ENCODE results near the gene GRIK4.

The GRIK4 gene

DNA sequence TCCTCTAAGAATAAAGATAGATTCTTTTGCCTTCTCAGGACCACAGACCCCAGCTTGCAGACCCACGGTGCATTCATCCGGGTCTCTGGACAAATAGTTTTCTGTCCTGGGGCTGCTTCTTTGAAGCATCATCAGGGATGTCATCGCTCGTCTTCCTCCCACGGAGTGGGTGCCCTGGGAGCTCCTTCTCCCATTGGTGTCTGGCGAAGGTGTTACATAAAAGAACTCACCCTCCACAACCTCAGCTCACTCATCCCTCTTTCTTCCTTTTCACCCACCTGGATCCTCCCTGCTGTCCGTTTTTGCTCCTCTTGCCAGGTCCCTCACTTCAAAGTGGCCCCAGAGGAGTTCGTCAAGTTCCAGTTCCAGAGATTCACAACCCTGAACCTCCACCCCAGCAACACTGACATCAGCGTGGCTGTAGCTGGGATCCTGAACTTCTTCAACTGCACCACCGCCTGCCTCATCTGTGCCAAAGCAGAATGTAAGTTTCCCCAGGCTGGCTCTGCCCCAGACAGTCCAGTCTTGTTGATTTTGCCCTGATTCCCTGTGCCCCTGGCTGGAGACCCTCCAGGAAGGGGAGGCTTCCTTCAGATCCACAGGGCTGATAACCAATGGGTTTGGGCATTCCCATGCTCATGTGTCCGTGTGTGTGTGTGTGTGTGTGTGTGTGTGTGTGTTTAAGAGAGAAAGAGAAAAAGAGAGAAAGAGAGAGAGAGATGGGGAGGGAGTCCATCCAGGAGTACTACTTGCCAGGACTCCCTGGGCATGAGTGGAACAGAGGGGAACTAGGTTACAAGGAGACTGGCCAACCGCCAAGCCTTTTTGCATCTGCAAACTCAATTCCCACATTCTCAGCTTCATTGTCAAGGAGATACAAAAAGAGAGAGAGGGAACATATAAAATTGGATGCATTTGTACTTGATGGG lies 308.2 kb downstream of the GRIK4 start:
- TF ChIP-seq TAF1 (IDR thresholded peaks at IDR 0.05; ENCODE audit: borderline replicate concordance, insufficient read depth, low read length) (no peak), SIN3A (IDR thresholded peaks at IDR 0.05; ENCODE audit: borderline replicate concordance, insufficient read depth, low read length) (no peak), POLR2AphosphoS5 (IDR thresholded peaks at IDR 0.05; ENCODE audit: low read depth, low read length) (no peak), FOXP2 (optimal IDR thresholded peaks at IDR 0.05; ENCODE audit: borderline replicate concordance, extremely low read depth, extremely low read length, insufficient read depth) (no peak)
- TF ChIP-seq, protein P1, sequence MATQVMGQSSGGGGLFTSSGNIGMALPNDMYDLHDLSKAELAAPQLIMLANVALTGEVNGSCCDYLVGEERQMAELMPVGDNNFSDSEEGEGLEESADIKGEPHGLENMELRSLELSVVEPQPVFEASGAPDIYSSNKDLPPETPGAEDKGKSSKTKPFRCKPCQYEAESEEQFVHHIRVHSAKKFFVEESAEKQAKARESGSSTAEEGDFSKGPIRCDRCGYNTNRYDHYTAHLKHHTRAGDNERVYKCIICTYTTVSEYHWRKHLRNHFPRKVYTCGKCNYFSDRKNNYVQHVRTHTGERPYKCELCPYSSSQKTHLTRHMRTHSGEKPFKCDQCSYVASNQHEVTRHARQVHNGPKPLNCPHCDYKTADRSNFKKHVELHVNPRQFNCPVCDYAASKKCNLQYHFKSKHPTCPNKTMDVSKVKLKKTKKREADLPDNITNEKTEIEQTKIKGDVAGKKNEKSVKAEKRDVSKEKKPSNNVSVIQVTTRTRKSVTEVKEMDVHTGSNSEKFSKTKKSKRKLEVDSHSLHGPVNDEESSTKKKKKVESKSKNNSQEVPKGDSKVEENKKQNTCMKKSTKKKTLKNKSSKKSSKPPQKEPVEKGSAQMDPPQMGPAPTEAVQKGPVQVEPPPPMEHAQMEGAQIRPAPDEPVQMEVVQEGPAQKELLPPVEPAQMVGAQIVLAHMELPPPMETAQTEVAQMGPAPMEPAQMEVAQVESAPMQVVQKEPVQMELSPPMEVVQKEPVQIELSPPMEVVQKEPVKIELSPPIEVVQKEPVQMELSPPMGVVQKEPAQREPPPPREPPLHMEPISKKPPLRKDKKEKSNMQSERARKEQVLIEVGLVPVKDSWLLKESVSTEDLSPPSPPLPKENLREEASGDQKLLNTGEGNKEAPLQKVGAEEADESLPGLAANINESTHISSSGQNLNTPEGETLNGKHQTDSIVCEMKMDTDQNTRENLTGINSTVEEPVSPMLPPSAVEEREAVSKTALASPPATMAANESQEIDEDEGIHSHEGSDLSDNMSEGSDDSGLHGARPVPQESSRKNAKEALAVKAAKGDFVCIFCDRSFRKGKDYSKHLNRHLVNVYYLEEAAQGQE (IDR thresholded peaks at IDR 0.05; ENCODE audit: insufficient read depth in 1 of 2, low read depth in 2 of 2, low read length in 2 of 2): no peak

DNA sequence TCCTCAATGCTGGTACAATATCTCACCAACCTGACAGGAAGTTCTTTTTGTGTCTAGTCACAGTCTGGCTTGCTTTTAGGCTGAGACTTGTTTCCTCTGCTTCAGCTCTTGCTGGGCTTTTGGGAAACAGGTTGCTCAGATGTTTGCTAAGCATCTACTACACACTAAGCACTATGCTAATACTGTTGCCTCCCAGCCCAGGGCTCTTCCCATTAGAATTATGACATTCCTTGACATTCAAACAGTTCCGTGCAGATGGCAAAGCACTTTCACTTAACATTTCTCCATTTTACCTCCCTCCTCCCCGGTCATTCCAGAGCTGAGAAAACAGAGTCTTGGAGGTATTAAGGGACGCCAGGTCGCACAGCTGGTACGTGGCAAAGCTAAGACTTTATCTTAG lies 311.6 kb downstream of the GRIK4 start:
- TF ChIP-seq FOXP2 (optimal IDR thresholded peaks at IDR 0.05; ENCODE audit: borderline replicate concordance, extremely low read depth, extremely low read length, insufficient read depth) (no peak), TAF1 (IDR thresholded peaks at IDR 0.05; ENCODE audit: borderline replicate concordance, insufficient read depth, low read length) (no peak), SIN3A (IDR thresholded peaks at IDR 0.05; ENCODE audit: borderline replicate concordance, insufficient read depth, low read length) (no peak), POLR2AphosphoS5 (IDR thresholded peaks at IDR 0.05; ENCODE audit: low read depth, low read length) (no peak)
- TF ChIP-seq, protein P1 (IDR thresholded peaks at IDR 0.05; ENCODE audit: insufficient read depth in 1 of 2, low read depth in 2 of 2, low read length in 2 of 2): no peak

DNA sequence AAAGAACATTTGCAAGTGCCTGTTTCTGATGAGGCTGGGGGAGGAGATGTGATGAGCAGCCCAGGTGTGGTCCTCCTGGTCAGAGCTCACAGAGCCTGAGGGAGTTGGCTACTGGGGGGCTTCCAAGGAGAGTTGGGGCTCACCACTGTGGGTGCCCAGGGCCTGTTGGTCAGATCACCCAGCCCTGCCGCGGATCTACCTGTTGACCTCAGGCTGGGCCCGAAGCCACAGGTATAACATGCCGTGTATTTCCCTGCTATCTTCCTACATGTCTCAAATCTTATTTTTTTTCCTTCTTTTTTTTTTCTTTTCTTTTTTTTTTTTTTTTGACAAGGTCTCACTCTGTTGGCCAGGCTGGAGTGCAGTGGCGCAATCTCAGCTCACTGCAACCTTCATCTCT lies 312.7 kb downstream of the GRIK4 start:
- TF ChIP-seq TAF1 (IDR thresholded peaks at IDR 0.05; ENCODE audit: borderline replicate concordance, insufficient read depth, low read length): no peak
- TF ChIP-seq SIN3A (IDR thresholded peaks at IDR 0.05; ENCODE audit: borderline replicate concordance, insufficient read depth, low read length): no peak
- no peak for TF ChIP-seq FOXP2 (optimal IDR thresholded peaks at IDR 0.05; ENCODE audit: borderline replicate concordance, extremely low read depth, extremely low read length, insufficient read depth)
- TF ChIP-seq, protein P1 (IDR thresholded peaks at IDR 0.05; ENCODE audit: insufficient read depth in 1 of 2, low read depth in 2 of 2, low read length in 2 of 2): no peak
- TF ChIP-seq POLR2AphosphoS5 (IDR thresholded peaks at IDR 0.05; ENCODE audit: low read depth, low read length): no peak

DNA sequence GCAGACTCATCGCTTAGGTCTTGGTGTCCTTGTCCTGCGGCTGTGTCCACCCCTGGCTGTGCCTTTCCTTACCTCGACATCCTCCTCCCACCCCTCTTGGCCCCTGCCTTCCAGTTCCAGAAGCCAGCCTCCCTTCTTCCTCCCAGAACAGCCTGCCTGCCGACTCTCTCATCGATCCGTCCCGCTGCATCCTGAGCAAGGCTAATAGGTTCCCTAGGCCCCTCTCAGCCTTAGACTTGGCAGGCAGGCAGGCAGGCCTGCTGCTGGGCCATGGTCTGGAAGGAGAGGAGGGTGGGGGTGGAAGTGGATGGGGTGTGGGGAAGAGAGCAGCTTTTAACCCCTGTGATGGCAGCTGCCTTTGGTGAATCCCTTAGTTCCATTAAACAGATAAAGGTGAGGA lies 315.6 kb downstream of the GRIK4 start:
- no peak for TF ChIP-seq FOXP2 (optimal IDR thresholded peaks at IDR 0.05; ENCODE audit: borderline replicate concordance, extremely low read depth, extremely low read length, insufficient read depth)
- TF ChIP-seq, protein P1 (IDR thresholded peaks at IDR 0.05; ENCODE audit: insufficient read depth in 1 of 2, low read depth in 2 of 2, low read length in 2 of 2): no peak
- TF ChIP-seq SIN3A (IDR thresholded peaks at IDR 0.05; ENCODE audit: borderline replicate concordance, insufficient read depth, low read length): no peak
- no peak for TF ChIP-seq POLR2AphosphoS5 (IDR thresholded peaks at IDR 0.05; ENCODE audit: low read depth, low read length)
- TF ChIP-seq TAF1 (IDR thresholded peaks at IDR 0.05; ENCODE audit: borderline replicate concordance, insufficient read depth, low read length): no peak

All from PFSK-1 (cell line).